Fibroblast of mammary gland (primary cell): ENCODE results near the gene NEIL1.
A peak's percentile ranks its signal among the peaks of the same experiment; 100 is the strongest.
"Not testable (repeated sequence)": the region's sequence is repeated elsewhere in the genome, so short reads cannot be mapped to it uniquely, and the experiment has no call there.

ENCODE experiments used
- DNase-seq: peaks from one replicate; pipeline ENCODE4 v3.0.0-alpha.2; 2010; ENCODE audit warnings: low read depth
- H3K4me3 ChIP-seq: 2 replicates; pipeline ENCODE4 v1.5.1; 2011; ENCODE audit warnings: low read depth, mild to moderate bottlenecking, low read length, moderate library complexity; ENCODE audit not compliant: control insufficient read depth
- TF ChIP-seq, protein P1 (sequence below): conservative IDR thresholded peaks from 2 replicates; pipeline ENCODE4 v1.5.1; 2011; ENCODE audit warnings: low read depth, low read length, inconsistent platforms; ENCODE audit not compliant: control insufficient read depth, insufficient read depth

NEIL1 gene

GRCh38 chr15:75348562-75349350, 1.9 kb downstream of the NEIL1 start:
- H3K4me3 ChIP-seq: peak overlapping the region; percentile 64
- TF ChIP-seq, protein P1, sequence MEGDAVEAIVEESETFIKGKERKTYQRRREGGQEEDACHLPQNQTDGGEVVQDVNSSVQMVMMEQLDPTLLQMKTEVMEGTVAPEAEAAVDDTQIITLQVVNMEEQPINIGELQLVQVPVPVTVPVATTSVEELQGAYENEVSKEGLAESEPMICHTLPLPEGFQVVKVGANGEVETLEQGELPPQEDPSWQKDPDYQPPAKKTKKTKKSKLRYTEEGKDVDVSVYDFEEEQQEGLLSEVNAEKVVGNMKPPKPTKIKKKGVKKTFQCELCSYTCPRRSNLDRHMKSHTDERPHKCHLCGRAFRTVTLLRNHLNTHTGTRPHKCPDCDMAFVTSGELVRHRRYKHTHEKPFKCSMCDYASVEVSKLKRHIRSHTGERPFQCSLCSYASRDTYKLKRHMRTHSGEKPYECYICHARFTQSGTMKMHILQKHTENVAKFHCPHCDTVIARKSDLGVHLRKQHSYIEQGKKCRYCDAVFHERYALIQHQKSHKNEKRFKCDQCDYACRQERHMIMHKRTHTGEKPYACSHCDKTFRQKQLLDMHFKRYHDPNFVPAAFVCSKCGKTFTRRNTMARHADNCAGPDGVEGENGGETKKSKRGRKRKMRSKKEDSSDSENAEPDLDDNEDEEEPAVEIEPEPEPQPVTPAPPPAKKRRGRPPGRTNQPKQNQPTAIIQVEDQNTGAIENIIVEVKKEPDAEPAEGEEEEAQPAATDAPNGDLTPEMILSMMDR: no peak
- DNase-seq: no peak

GRCh38 chr15:75349351-75349669, 2.5 kb downstream of the NEIL1 start:
- H3K4me3 ChIP-seq, DNase-seq: not testable (repeated sequence)

DNA sequence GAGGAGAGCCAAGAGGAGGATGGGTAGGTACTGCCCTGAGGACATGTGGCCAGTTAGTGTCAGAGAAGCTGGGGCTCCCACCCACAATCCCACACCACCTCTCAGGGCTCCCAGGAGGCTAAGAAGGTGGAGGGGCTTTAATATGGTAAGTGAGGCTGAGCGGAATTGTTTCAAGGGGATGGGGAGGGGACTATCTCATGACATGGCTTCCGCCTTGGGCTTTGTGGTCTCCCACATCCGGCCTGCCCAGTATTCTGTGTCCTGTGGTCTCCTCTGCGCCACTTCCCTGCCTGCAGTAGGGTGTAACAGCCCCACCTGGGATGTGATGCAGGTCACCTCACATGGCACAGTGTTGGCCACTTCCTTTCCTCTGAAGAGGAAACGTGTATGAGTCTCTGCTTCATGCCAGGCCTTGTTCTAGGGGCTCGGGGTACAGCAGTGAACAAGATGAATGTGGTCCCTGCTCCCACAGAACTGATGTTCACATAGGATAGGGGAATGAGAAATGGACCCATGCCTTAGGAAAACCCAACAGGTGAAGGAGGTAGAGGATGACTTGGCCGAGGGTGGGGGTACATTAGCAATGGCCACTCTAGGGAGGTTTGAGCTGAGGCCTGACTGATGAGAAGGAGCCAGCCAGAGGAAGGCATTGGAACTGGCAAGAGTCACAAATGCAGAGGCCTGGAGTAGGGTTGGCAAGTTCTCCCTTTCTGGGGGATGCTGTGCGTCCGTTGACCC, 3.2 kb downstream of the NEIL1 start:
- TF ChIP-seq, protein P1: no peak
- H3K4me3 ChIP-seq: no peak overlapping the region
- no peak for DNase-seq

DNA sequence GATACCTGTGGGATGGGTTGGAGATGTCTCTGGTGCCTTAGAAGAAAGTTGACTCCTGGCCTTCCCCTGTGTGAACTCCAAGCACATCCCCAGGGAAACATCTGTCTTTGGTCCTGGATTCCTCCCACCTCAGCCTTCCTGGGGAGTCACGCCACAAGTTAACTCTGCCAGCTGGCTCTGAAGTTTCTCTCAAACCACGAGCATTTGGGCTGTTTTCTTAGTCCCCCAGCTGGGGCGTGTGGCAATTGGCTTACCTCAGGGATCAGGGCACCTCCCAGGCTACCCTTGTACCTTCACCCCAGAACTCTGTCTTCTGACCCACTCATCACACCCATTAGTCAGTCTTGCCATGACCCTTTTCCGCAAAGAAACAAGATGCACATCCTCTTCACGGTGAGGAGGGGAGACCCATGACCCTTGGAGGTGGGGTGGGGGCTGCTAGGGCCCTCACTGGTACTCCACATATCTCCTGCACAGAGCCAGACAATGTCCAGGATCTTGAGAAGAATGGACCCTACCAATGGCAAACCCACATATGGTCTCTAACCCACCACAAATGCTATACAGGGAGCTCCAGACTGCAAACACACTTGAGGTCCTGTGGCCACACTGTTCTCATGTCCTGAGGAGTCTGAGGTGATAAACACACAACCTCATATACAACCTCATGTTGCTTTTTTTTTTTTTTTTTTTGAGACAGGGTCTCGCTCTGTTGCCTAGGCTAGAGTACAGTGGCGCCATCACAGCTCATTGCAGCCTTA, 3.9 kb downstream of the NEIL1 start:
- H3K4me3 ChIP-seq: no peak overlapping the region
- DNase-seq: peak; percentile 66
- TF ChIP-seq, protein P1: no peak

- TF ChIP-seq, protein P1: no peak
- H3K4me3 ChIP-seq: no peak overlapping the region
- DNase-seq: no peak
These were observed 5.6 kb downstream of the NEIL1 start for GRCh38 chr15:75352186-75353080.

GRCh38 chr15:75353604-75354003, 6.8 kb downstream of the NEIL1 start:
- DNase-seq: no peak
- H3K4me3 ChIP-seq: no peak overlapping the region
- TF ChIP-seq, protein P1: no peak
